Mammary epithelial cell (primary cell): ENCODE results near the gene OR2F1.

Experiments used
- EZH2 ChIP-seq: IDR thresholded peaks from 2 replicates; pipeline ENCODE4 v1.6.1; 2012; ENCODE audit warnings: low read length, inconsistent platforms, borderline replicate concordance
- TF ChIP-seq, protein P1 (sequence below), 2 donors: IDR thresholded peaks in 1 of 2; conservative IDR thresholded peaks in 1 of 2; 2 replicates each; pipeline ENCODE4 v1.5.1; 2011 to 2012; ENCODE audit warnings: inconsistent platforms in 2 of 2, low read length in 2 of 2, mild to moderate bottlenecking in 2 of 2, control low read depth in 1 of 2, low read depth in 1 of 2; ENCODE audit not compliant: insufficient read depth in 1 of 2; ENCODE audit errors: extremely low read depth in 1 of 2

GRCh38 chr7:144006029-144006691 lies 51.5 kb downstream of the OR2F1 start:
- TF ChIP-seq, protein P1, sequence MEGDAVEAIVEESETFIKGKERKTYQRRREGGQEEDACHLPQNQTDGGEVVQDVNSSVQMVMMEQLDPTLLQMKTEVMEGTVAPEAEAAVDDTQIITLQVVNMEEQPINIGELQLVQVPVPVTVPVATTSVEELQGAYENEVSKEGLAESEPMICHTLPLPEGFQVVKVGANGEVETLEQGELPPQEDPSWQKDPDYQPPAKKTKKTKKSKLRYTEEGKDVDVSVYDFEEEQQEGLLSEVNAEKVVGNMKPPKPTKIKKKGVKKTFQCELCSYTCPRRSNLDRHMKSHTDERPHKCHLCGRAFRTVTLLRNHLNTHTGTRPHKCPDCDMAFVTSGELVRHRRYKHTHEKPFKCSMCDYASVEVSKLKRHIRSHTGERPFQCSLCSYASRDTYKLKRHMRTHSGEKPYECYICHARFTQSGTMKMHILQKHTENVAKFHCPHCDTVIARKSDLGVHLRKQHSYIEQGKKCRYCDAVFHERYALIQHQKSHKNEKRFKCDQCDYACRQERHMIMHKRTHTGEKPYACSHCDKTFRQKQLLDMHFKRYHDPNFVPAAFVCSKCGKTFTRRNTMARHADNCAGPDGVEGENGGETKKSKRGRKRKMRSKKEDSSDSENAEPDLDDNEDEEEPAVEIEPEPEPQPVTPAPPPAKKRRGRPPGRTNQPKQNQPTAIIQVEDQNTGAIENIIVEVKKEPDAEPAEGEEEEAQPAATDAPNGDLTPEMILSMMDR (conservative IDR thresholded peaks at IDR 0.05 in 1 of 2, IDR thresholded peaks at IDR 0.05 in 1 of 2; ENCODE audit: extremely low read depth in 1 of 2, insufficient read depth in 1 of 2, low read depth in 1 of 2, low read length in 2 of 2), result no peak
- no peak for TF ChIP-seq EZH2
